ENCODE data around the gene UPK1A.

DNA sequence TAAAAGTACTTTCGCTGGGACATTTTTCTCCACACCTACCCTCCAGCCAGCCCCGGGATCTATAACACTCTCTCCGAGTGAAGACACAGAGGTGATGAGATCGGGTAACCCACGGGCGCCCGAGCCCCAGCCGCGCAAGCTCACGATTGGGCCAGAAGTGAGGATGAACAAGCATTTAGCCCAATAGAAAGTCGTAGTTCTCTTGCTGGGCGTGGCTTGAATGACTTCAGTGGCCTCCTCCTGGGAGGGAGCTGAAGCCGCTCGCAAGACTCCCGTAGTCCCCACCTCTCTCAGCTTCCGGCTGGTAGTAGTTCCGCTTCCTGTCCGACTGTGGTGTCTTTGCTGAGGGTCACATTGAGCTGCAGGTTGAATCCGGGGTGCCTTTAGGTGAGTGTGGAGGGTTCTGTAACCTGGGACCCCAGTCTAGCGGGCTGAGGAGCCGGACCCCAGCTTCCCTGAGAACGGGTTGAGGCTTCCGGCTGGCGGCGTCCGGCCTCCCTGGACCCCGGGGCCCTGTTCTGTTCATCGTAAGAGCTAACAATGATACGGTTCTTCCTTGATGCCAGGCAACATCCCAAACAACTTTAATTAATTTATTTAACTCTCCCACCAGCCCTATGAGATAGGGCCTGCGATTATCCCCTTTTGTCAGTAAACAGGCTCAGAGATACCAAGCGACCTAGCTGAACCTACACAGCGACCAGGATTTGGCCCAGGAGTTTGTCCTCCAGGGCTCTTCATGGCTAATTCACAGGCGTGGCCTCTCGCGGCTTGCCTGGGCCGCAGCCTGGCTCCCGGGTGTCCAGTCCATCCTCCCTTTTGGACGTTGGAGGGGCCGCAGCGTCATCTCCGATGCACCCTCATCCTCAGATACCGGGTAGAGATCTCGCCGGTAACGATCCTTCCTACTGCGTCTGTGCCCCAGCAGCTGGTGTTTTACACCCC lies 18.0 kb upstream of the UPK1A start, which contains the start of gene COX6B1:
- TF ChIP-seq EZH2 (IDR thresholded peaks at IDR 0.05) (no peak), SIN3A (IDR thresholded peaks at IDR 0.05; ENCODE audit: low read depth) (peak; percentile 54; the same call in 1 of the 2 replicates), CTCF (IDR thresholded peaks at IDR 0.05 in 2 of 3, conservative IDR thresholded peaks at IDR 0.05 in 1 of 3; ENCODE audit: borderline replicate concordance in 1 of 3, insufficient read depth in 1 of 3, low read depth in 2 of 3, low read length in 2 of 3) (no peak)
- TF ChIP-seq, protein P1, sequence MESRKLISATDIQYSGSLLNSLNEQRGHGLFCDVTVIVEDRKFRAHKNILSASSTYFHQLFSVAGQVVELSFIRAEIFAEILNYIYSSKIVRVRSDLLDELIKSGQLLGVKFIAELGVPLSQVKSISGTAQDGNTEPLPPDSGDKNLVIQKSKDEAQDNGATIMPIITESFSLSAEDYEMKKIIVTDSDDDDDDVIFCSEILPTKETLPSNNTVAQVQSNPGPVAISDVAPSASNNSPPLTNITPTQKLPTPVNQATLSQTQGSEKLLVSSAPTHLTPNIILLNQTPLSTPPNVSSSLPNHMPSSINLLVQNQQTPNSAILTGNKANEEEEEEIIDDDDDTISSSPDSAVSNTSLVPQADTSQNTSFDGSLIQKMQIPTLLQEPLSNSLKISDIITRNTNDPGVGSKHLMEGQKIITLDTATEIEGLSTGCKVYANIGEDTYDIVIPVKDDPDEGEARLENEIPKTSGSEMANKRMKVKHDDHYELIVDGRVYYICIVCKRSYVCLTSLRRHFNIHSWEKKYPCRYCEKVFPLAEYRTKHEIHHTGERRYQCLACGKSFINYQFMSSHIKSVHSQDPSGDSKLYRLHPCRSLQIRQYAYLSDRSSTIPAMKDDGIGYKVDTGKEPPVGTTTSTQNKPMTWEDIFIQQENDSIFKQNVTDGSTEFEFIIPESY (IDR thresholded peaks at IDR 0.05; ENCODE audit: extremely low read depth, insufficient replicate concordance, low read length), result peak; percentile 66

All from HCT116 (cell line).